ENCODE measurements around the gene GTPBP4. TPM values are rescaled to one million over a fixed set of nuclear protein-coding genes. Genes with fewer than 3 reads are reported as not detected.

The GTPBP4 gene
- total and polyA plus RNA-seq, 4 donors: 9.8 to 15.1 (median 12.1) TPM

DNA sequence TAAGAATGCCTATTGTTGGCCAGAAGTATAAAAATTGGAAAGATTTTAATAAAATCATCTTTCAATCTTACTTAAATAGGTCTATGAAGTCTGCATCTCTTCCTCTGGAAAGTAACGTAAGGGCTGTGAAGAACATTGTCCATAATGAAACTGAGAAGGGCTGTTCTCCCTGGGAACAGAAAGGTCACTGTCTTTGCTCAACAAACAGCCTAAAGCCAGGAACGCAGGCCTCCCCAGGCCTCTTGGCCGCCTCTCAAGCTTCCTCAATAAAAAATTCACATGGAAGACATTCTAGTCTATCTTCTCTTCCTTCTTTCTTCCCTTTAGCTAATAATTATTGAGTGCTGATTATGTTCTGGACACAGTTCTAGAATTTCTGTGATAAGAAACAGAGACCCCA lies 46.5 kb downstream of the GTPBP4 start:
- Histone ChIP-seq H3K36me3 (ENCODE audit: control insufficient read depth in 4 of 4, insufficient read depth in 3 of 4, low read depth in 1 of 4, low read length in 3 of 4) (peaks cover 0 to 7% (median 3%) of the 10 kb centered on the region in 4 donors), H3K9ac (ENCODE audit: low read depth in 1 of 2, low read length in 2 of 2) (no peak overlapping the region), H3K4me1 (ENCODE audit: control insufficient read depth in 4 of 4, insufficient read depth in 4 of 4, low read length in 3 of 4) (no peaks in the 10 kb centered on the region), H3K27ac (ENCODE audit: low read depth in 1 of 2, low read length in 2 of 2) (no peak overlapping the region), H3K9me3 (ENCODE audit: control insufficient read depth in 4 of 4, low read length in 3 of 4) (no peaks in the 10 kb centered on the region), H3K4me3 (ENCODE audit: low read depth in 1 of 3, low read length in 3 of 3) (no peak overlapping the region), H3K27me3 (ENCODE audit: control insufficient read depth in 4 of 4, insufficient read depth in 4 of 4, low read length in 3 of 4) (no peaks in the 10 kb centered on the region)
- no peak for DNase-seq (ENCODE audit: low spot score)
- WGBS: 91% methylated on average over 3 of the region's 3 CpGs
- TF ChIP-seq RAD21 (IDR thresholded peaks at IDR 0.05) (no peak), JUND (IDR thresholded peaks at IDR 0.05) (no peak), TAF1 (conservative IDR thresholded peaks at IDR 0.05) (no peak), HNF4G (IDR thresholded peaks at IDR 0.05) (no peak), YY1 (IDR thresholded peaks at IDR 0.05) (no peak), HNF4A (conservative IDR thresholded peaks at IDR 0.05) (no peak), NR2F2 (IDR thresholded peaks at IDR 0.05) (no peak), FOXA2 (IDR thresholded peaks at IDR 0.05) (no peak)
- TF ChIP-seq, protein P1, sequence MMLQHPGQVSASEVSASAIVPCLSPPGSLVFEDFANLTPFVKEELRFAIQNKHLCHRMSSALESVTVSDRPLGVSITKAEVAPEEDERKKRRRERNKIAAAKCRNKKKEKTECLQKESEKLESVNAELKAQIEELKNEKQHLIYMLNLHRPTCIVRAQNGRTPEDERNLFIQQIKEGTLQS (IDR thresholded peaks at IDR 0.05): no peak
- TF ChIP-seq, protein P2, sequence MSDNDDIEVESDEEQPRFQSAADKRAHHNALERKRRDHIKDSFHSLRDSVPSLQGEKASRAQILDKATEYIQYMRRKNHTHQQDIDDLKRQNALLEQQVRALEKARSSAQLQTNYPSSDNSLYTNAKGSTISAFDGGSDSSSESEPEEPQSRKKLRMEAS (IDR thresholded peaks at IDR 0.05): no peak

DNA sequence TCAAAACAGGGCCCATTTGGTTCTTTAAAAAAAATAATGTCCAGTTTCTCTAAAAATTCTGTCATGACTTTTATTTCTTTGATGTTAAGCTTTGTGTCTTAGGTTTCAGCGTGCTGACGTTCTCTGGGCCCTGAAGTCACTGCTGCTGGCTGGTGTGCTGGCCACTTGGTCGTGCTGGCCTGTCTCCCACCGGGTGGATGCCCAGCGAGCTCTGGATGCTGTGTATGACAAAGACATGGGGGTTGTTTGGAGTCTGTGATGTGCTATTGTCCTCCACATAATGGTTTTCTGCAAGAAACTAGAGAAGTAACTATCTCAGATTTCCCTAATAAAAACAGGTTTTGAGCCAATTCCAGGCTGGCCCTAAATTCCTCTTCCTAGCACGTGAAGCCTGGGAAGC lies 47.0 kb downstream of the GTPBP4 start:
- H3K4me3 ChIP-seq (ENCODE audit: low read depth in 1 of 3, low read length in 3 of 3): no peak overlapping the region
- peaks cover 1 to 9% (median 5%) of the 10 kb centered on the region in 4 donors for H3K36me3 ChIP-seq (ENCODE audit: control insufficient read depth in 4 of 4, insufficient read depth in 3 of 4, low read depth in 1 of 4, low read length in 3 of 4)
- no peaks in the 10 kb centered on the region for H3K27me3 ChIP-seq (ENCODE audit: control insufficient read depth in 4 of 4, insufficient read depth in 4 of 4, low read length in 3 of 4)
- no peak for DNase-seq (ENCODE audit: low spot score)
- 87% methylated on average over 6 of the region's 6 CpGs for WGBS
- no peaks in the 10 kb centered on the region for H3K9me3 ChIP-seq (ENCODE audit: control insufficient read depth in 4 of 4, low read length in 3 of 4)
- H3K27ac ChIP-seq (ENCODE audit: low read depth in 1 of 2, low read length in 2 of 2): no peak overlapping the region
- no peak overlapping the region for H3K9ac ChIP-seq (ENCODE audit: low read depth in 1 of 2, low read length in 2 of 2)
- TF ChIP-seq SP1 (IDR thresholded peaks at IDR 0.05): no peak
- TF ChIP-seq RXRA (IDR thresholded peaks at IDR 0.05): no peak
- TF ChIP-seq FOXA2 (IDR thresholded peaks at IDR 0.05): no peak
- TF ChIP-seq NR2F2 (IDR thresholded peaks at IDR 0.05): no peak
- no peaks in the 10 kb centered on the region for H3K4me1 ChIP-seq (ENCODE audit: control insufficient read depth in 4 of 4, insufficient read depth in 4 of 4, low read length in 3 of 4)

DNA sequence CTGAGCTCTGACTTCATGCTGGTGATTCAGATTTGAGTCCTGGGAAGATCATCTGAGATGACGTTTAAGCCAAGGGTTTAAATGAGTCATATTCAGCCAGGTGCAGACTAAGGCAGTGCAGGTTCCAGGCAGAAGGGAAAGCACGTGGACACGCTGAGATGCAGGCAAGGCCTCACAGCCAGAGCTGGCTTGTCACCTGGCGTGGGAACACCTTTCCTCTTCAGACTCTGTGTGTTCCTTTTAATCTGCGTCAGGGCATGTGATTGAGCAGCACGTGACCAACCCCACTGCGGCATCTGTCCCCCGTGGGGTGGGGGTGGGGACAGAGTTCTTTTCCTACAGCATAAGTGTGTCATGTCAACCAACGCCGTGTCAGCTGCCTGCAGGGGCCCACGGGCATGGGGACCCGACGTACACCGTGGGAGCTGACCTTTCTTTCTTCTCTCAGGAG lies 48.1 kb downstream of the GTPBP4 start:
- no peak overlapping the region for H3K27ac ChIP-seq (ENCODE audit: low read depth in 1 of 2, low read length in 2 of 2)
- WGBS: 87% methylated on average over 14 of the region's 14 CpGs

More for the DNA sequence above, 48.1 kb downstream of the GTPBP4 start:
- Histone ChIP-seq H3K27me3 (ENCODE audit: control insufficient read depth in 4 of 4, insufficient read depth in 4 of 4, low read length in 3 of 4) (no peaks in the 10 kb centered on the region), H3K4me3 (ENCODE audit: low read depth in 1 of 3, low read length in 3 of 3) (no peak overlapping the region), H3K4me1 (ENCODE audit: control insufficient read depth in 4 of 4, insufficient read depth in 4 of 4, low read length in 3 of 4) (no peaks in the 10 kb centered on the region), H3K9ac (ENCODE audit: low read depth in 1 of 2, low read length in 2 of 2) (no peak overlapping the region), H3K9me3 (ENCODE audit: control insufficient read depth in 4 of 4, low read length in 3 of 4) (no peaks in the 10 kb centered on the region), H3K36me3 (ENCODE audit: control insufficient read depth in 4 of 4, insufficient read depth in 3 of 4, low read depth in 1 of 4, low read length in 3 of 4) (peaks cover 1 to 18% (median 16%) of the 10 kb centered on the region in 4 donors)
- no peak for DNase-seq (ENCODE audit: low spot score)
- no peak for TF ChIP-seq TAF1 (conservative IDR thresholded peaks at IDR 0.05)
- TF ChIP-seq, protein P1 (IDR thresholded peaks at IDR 0.05): no peak
- TF ChIP-seq GABPA (IDR thresholded peaks at IDR 0.05 in 1 of 2, conservative IDR thresholded peaks at IDR 0.05 in 1 of 2): no peak
- TF ChIP-seq, protein P2 (IDR thresholded peaks at IDR 0.05): no peak
- no peak for TF ChIP-seq YY1 (IDR thresholded peaks at IDR 0.05)
- no peak for TF ChIP-seq HNF4G (IDR thresholded peaks at IDR 0.05)
- no peak for TF ChIP-seq NR2F2 (IDR thresholded peaks at IDR 0.05)
- TF ChIP-seq HNF4A (conservative IDR thresholded peaks at IDR 0.05): no peak
- TF ChIP-seq RXRA (IDR thresholded peaks at IDR 0.05): no peak
- TF ChIP-seq, protein P3, sequence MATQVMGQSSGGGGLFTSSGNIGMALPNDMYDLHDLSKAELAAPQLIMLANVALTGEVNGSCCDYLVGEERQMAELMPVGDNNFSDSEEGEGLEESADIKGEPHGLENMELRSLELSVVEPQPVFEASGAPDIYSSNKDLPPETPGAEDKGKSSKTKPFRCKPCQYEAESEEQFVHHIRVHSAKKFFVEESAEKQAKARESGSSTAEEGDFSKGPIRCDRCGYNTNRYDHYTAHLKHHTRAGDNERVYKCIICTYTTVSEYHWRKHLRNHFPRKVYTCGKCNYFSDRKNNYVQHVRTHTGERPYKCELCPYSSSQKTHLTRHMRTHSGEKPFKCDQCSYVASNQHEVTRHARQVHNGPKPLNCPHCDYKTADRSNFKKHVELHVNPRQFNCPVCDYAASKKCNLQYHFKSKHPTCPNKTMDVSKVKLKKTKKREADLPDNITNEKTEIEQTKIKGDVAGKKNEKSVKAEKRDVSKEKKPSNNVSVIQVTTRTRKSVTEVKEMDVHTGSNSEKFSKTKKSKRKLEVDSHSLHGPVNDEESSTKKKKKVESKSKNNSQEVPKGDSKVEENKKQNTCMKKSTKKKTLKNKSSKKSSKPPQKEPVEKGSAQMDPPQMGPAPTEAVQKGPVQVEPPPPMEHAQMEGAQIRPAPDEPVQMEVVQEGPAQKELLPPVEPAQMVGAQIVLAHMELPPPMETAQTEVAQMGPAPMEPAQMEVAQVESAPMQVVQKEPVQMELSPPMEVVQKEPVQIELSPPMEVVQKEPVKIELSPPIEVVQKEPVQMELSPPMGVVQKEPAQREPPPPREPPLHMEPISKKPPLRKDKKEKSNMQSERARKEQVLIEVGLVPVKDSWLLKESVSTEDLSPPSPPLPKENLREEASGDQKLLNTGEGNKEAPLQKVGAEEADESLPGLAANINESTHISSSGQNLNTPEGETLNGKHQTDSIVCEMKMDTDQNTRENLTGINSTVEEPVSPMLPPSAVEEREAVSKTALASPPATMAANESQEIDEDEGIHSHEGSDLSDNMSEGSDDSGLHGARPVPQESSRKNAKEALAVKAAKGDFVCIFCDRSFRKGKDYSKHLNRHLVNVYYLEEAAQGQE (IDR thresholded peaks at IDR 0.05): no peak
- no peak for TF ChIP-seq FOXA2 (IDR thresholded peaks at IDR 0.05)
- TF ChIP-seq RAD21 (IDR thresholded peaks at IDR 0.05): no peak
- TF ChIP-seq SP1 (IDR thresholded peaks at IDR 0.05): no peak
- no peak for TF ChIP-seq EGR1 (IDR thresholded peaks at IDR 0.05; ENCODE audit: low read depth in 2 of 2)
- TF ChIP-seq FOXA1 (IDR thresholded peaks at IDR 0.05): no peak
- TF ChIP-seq, protein P4, sequence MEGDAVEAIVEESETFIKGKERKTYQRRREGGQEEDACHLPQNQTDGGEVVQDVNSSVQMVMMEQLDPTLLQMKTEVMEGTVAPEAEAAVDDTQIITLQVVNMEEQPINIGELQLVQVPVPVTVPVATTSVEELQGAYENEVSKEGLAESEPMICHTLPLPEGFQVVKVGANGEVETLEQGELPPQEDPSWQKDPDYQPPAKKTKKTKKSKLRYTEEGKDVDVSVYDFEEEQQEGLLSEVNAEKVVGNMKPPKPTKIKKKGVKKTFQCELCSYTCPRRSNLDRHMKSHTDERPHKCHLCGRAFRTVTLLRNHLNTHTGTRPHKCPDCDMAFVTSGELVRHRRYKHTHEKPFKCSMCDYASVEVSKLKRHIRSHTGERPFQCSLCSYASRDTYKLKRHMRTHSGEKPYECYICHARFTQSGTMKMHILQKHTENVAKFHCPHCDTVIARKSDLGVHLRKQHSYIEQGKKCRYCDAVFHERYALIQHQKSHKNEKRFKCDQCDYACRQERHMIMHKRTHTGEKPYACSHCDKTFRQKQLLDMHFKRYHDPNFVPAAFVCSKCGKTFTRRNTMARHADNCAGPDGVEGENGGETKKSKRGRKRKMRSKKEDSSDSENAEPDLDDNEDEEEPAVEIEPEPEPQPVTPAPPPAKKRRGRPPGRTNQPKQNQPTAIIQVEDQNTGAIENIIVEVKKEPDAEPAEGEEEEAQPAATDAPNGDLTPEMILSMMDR (IDR thresholded peaks at IDR 0.05; ENCODE audit: low read depth, low read length, missing input control): no peak
